ENCODE measurements around the gene DAAM1. TPM values are rescaled to one million over a fixed set of nuclear protein-coding genes. Genes with fewer than 3 reads are reported as not detected.

The DAAM1 gene
- total RNA-seq, 2 donors from 2014 or later: 11.1 to 13.9 TPM

DNA sequence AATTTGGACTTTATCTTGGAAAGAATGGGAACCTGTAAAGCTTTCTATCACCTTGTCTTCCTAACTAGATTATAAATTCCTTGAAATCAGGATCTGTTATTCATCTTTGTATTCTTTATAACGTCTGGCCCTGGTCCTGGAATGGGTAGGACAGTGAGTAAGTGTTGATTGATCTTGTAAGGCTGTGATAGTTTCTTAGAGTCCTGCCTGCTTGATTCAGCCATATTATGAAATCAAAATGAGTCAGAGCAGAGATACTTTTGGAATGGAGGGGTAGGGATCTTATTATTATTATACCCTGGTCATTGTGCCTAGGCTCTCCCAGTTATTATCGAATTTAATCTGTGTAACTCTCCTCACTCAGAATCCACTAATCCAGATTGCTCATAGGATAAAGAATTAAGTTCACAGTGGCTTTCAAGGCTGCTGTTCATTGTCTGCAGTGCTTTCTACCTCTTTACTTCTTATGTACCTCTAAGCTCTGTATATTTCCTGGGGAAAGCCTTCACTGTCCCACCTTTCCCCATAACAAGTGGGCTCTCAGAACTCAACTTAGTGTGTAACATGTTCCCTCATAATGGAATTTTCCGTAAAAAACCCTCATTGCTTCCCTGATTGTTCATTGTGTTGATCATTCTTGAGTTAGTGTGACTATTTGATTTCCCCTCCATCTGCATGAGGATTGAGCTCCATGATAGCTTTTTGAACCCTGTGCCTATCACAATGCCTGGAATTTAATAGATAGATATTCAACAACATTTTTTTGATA lies 93.3 kb downstream of the DAAM1 start:
- ATAC-seq (no peak), DNase-seq (ENCODE audit: low spot score in 2 of 2) (no peak)
- H3K27ac Mint-ChIP-seq: no peak overlapping the region
- peaks cover 24 to 31% of the 10 kb centered on the region in 2 donors for H3K36me3 Mint-ChIP-seq
- H3K9me3 Mint-ChIP-seq: peaks cover 17 to 22% of the 10 kb centered on the region in 2 donors

DNA sequence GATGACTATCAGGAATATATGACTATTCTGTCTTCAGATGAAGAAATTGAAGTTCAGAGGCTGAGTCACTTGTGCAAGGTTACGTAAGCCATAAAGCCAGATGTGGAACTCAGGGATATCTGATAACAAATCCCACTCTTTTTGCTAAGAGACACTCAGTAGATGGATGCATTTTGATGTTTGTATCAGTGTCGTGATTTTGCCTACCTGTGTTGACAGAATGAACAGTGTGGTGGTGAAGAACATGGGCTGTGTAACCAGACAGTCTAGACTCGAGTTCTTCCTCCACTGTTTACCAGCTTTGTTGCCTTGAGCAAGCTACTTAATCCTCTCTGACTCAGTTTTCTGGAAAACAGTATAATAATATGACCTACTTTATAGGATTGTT lies 93.9 kb downstream of the DAAM1 start:
- DNase-seq (ENCODE audit: low spot score in 2 of 2): no peak
- H3K36me3 Mint-ChIP-seq: peaks cover 24 to 31% of the 10 kb centered on the region in 2 donors
- no peak overlapping the region for H3K27ac Mint-ChIP-seq
- H3K9me3 Mint-ChIP-seq: peaks cover 17 to 22% of the 10 kb centered on the region in 2 donors
- ATAC-seq: no peak

DNA sequence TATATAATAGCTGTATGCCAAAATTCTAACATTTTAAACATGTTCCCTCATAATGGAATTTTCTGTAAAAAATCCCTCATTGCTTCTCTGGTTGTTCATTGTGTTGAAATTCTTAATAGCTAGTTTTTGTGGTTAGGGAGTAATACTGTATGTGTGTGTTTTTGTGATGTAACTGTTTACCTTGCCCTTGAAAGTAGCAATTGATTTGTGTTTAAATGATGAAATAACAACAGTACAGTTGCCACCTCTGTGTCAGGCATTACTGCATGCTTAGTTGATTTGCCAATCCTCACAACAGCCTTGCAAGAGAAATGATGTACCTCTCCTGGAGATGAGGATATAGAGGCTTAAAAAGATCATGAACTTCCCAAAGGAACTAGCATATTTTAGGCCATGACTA lies 94.9 kb downstream of the DAAM1 start:
- DNase-seq (ENCODE audit: low spot score in 2 of 2) (no peak), ATAC-seq (no peak)
- Mint-ChIP-seq H3K9me3 (peaks cover 17 to 27% of the 10 kb centered on the region in 2 donors), H3K27ac (no peak overlapping the region), H3K36me3 (peaks cover 25 to 31% of the 10 kb centered on the region in 2 donors)

DNA sequence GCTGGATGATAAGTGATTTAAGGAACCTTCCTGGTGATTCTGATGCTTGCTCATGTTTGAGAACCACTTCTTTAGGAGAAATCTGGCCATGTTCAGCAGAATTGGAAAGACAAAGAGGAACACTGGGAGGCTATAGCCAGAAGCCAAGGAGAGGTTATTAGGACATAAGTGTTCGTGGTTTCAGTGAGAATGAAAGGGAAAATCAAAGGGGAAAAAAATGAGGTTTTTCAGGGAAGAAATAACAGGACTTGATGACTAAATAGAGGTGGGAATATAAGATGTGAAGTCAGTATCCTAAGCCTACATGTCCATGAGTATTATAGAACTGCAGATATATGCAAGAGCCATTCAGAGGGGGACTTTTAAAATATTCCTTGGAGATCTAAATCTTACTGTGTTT lies 95.6 kb downstream of the DAAM1 start:
- H3K36me3 Mint-ChIP-seq: peaks cover 31% of the 10 kb centered on the region in 2 donors
- no peak for ATAC-seq
- H3K27ac Mint-ChIP-seq: no peak overlapping the region
- DNase-seq (ENCODE audit: low spot score in 2 of 2): no peak
- peaks cover 17 to 30% of the 10 kb centered on the region in 2 donors for H3K9me3 Mint-ChIP-seq

DNA sequence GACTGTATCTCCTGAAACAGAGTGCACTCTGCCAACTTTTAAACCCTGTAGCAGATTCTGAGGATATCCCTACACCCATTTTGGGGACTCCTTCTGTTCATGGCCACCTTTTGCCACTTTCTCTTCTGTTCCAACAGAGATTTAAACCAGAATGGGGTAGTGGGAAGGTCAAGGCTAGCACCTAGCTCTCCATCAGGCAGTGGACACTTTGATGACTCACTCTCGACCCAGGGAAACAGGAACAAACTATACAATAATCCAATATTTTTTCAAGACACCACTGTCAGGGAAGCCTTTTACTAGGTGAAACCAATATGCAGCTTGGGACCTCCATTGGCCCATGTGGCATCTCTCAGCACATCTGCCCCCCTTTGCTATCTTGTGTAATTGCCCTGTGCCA lies 103.6 kb downstream of the DAAM1 start:
- ATAC-seq (no peak), DNase-seq (ENCODE audit: low spot score in 2 of 2) (no peak)
- H3K9me3 Mint-ChIP-seq: peaks cover 0 to 9% of the 10 kb centered on the region in 2 donors
- peaks cover 6 to 26% of the 10 kb centered on the region in 2 donors for H3K36me3 Mint-ChIP-seq
- no peak overlapping the region for H3K27ac Mint-ChIP-seq

DNA sequence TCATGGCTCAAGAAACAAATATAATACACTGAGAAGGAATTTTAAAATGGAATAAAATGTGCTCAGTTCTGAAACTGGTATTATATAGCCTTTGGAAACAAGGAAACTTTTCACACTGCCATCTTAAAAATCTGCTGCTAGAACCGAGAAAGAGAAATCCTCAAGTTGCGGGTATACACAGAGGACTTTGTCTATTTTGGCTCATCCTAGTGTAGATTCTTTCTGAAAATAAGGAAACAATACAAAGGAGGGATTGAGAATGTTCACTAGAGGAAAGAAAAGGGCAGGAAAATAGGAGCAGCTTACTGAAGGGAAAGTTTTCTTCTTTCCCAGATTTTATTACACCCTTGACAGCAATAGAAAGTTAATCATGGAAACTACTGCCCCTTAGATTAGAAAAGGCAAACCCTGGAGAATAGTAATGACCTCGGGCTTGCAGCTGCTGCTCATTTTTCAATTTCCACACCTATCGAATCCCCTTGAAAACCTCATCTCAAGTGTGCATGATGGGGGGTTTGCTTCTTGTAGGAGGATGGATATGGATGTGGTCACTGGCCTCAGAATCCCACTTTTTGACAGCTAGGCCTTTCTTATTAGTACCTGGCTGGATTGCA lies 104.6 kb downstream of the DAAM1 start:
- no peak for DNase-seq (ENCODE audit: low spot score in 2 of 2)
- ATAC-seq: no peak
- Mint-ChIP-seq H3K27ac (no peak overlapping the region), H3K36me3 (peaks cover 6 to 26% of the 10 kb centered on the region in 2 donors), H3K9me3 (peaks cover 0 to 8% of the 10 kb centered on the region in 2 donors)

DNA sequence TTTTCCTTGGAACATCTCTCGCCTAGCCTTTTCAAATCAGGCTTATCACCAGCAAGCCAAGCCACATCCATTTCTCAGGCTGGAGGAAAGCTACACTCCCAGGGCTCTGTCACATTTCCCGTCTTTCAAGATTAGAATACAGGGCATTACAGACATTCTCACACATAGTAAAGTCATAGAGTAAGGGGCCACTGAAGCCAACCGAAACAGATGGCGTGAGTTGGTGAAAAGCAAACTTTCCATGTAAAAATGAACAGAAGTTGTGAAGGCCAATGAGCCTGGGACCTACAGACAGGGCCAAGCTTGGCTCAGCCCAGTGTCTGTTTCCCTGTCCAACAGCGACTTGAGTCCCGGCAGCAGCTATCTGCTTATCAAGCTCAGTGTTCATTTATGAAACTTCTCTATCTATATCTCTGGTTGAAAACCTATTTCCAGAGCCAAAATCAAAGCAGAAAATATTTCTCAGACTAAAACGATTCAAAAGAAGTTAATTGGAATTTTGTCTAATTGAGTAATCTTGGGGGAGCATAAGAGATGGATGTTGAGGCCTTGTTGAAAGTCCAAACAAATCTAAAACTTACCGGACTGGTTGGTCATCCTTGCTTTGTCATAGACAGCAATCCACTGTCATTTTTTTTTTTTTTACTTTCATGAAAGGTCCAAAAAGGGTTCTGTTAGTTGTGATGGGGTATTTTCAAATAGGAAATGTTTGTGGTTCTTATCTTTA lies 105.6 kb downstream of the DAAM1 start:
- Mint-ChIP-seq H3K9me3 (no peaks in the 10 kb centered on the region), H3K36me3 (peaks cover 0 to 26% of the 10 kb centered on the region in 2 donors), H3K27ac (no peak overlapping the region)
- no peak for ATAC-seq
- DNase-seq (ENCODE audit: low spot score in 2 of 2): no peak

DNA sequence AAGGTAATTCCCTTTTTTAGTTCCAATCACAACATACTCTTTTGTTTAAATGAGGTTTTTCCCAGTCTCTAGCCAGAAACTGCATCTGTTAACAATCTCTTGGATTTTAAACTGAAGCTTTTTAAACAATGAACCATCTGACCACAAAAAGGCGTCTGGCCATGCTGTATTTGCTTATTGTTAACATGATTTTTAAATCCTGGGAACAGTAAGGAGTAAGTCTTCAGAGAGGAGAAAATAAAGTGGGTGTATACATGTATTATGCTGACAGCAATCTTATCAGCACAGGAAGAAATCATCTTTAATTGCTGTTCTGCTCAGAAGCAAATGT lies 106.2 kb downstream of the DAAM1 start:
- Mint-ChIP-seq H3K36me3 (peaks cover 0 to 26% of the 10 kb centered on the region in 2 donors), H3K27ac (no peak overlapping the region), H3K9me3 (no peaks in the 10 kb centered on the region)
- DNase-seq (ENCODE audit: low spot score in 2 of 2): no peak
- ATAC-seq: no peak

DNA sequence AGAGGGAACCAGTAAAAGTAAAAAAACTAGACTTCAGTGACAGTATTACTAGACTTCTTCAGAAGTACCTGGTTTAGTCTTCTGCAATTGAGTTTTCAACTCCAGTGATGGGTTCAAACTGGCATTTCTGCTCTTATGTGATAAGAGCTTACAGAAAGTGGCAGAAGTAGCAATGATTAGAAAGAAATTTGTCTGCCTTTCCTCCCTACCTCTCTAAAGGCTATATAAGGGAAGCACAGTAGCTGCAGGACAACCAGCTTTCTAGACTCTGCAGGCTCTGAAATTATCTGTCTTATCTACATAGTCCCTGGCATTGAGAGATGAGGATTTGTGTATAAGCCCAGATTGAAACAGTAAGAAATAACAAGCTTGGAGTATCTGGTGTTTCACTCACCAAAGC lies 107.5 kb downstream of the DAAM1 start:
- Mint-ChIP-seq H3K9me3 (no peaks in the 10 kb centered on the region), H3K27ac (no peak overlapping the region), H3K36me3 (peaks cover 0 to 21% of the 10 kb centered on the region in 2 donors)
- DNase-seq (ENCODE audit: low spot score in 2 of 2) (no peak), ATAC-seq (no peak)

DNA sequence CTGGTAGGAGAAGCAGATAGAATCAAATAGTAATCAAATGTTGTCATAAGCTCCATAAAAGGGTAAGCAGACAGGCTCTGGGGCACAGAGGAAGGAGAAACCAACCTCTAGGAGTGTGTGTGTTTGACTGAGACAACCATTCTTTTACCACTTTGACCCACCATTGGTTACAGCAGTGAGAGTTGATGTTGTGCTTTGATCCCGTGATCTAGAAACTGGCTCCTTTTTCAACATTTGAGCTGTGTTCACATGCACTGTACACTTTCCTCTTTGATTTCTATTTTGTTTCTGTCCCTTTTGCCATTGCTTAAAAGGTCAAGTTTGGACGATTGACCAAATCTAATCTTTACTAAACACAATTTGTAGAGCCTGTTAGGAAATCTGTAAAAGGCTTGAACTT lies 108.0 kb downstream of the DAAM1 start:
- Mint-ChIP-seq H3K27ac (no peak overlapping the region), H3K36me3 (peaks cover 0 to 15% of the 10 kb centered on the region in 2 donors), H3K9me3 (no peaks in the 10 kb centered on the region)
- ATAC-seq (no peak), DNase-seq (ENCODE audit: low spot score in 2 of 2) (no peak)

DNA sequence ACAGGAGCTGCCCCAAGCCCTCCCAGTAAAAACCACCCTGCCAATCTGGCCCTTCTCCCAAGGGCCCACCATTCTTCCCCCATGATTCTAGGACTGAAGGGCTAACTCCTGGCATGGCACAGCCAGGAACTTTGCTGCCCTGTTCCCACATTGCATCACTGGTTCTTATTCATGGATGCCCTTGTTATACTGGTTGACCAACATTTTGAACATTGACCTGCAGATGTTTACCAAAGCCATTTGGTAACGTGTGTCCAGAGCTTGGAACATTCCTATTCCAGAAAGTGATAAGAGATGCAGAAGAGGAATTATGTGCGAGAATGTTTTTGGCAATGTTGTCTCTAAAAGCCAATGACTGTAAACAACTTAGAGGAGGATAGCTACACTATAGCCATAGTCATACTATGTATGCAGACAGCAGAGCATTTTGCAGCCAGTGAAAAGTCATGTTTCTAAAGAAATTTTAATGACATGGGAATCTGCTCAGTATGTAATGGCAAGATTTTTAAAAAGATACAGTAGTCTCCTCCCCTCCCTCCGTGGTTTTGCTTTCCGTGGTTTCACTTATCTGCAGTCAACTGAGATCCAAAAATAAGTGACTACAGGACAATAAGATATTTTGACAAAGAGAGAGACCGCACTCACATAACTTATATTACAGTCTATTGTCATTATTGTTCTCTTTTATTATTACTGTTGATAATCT lies 108.8 kb downstream of the DAAM1 start:
- peaks cover 0 to 8% of the 10 kb centered on the region in 2 donors for H3K36me3 Mint-ChIP-seq
- H3K27ac Mint-ChIP-seq: no peak overlapping the region
- DNase-seq (ENCODE audit: low spot score in 2 of 2) (no peak), ATAC-seq (no peak)
- H3K9me3 Mint-ChIP-seq: no peaks in the 10 kb centered on the region

DNA sequence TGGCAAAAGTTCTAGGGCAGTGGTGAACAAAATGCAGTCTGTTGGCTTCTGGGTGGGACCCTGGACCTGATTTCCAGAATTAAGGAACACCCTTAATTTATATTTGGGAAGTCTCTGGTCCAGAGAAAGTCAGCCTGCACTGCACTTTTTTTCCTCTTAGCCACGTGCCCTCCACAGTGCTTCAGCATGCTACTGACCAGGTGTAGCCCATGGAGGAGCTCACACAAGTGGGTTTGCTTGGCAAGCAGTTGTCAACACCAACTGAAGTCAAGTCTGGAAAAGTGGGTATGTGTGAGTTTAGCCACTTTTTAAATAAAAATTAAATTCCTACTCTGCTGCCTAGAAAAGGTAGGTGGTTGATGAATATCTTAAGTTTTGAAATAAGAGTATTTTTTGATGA lies 111.3 kb downstream of the DAAM1 start:
- Mint-ChIP-seq H3K27ac (no peak overlapping the region), H3K36me3 (no peaks in the 10 kb centered on the region), H3K9me3 (no peaks in the 10 kb centered on the region)
- ATAC-seq (no peak), DNase-seq (ENCODE audit: low spot score in 2 of 2) (no peak)

DNA sequence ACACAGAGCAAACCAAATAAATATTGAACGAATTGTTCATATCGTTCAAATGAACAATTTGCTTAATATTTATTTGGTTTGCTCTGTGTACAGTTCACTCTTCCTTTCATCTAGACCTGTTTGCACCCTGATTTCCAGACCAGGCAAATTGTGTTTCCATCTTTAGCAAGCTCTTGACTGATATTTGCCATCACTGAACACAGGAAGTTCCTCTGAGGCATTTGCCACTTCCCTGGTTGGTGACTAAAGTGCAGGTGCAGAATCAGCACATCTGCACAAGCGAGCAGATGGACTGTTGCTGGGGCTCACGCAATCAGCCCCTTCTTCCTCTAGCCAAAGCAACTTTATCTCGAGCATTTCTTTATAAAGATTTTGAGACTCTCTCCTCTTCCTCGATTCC lies 112.9 kb downstream of the DAAM1 start:
- DNase-seq (ENCODE audit: low spot score in 2 of 2) (peak in 1 of 2 donors; percentile 3), ATAC-seq (peak in 1 of 2 donors; percentile 70)
- Mint-ChIP-seq H3K27ac (no peak overlapping the region), H3K36me3 (no peaks in the 10 kb centered on the region), H3K9me3 (no peaks in the 10 kb centered on the region)

DNA sequence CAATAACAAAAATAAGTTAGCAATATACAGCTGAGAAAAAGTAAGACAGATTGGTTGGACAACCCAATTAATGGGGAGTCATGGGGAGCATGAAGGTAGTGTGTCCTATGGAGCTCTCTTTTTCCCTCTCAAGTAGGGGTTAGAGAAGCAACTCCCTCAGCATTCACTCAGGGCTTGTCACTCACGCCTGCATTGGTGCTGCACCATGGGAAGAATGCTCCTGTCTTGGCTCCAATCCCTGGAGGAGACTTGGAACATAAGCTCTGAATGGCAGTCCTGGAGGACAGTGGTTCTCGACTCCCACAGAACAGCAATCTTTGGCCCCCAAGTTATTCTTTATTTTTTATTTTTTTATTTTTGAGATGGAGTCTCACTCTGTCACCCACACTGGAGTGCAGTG lies 113.8 kb downstream of the DAAM1 start:
- H3K9me3 Mint-ChIP-seq: no peaks in the 10 kb centered on the region
- H3K36me3 Mint-ChIP-seq: no peaks in the 10 kb centered on the region
- ATAC-seq (no peak), DNase-seq (ENCODE audit: low spot score in 2 of 2) (no peak)
- H3K27ac Mint-ChIP-seq: no peak overlapping the region

DNA sequence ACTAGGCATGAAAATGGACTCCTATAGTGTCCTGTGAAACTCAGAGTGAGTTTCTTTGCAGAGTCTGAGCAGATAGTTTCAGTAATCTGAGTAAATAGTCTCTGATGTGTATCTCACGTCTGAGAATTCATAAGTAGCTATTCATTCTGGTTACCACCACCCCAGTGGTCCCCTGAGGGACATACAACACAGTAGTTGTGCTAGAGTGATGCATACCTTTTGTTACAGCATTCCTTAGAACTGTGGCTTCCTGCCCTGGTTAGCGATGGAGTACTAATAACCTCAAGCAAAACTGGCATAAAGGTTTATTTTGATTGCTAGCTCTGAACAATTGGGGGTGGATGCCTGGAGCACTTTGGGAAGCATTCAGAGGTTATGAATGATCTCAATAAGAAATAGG lies 114.7 kb downstream of the DAAM1 start:
- Mint-ChIP-seq H3K36me3 (no peaks in the 10 kb centered on the region), H3K27ac (no peak overlapping the region), H3K9me3 (no peaks in the 10 kb centered on the region)
- ATAC-seq (no peak), DNase-seq (ENCODE audit: low spot score in 2 of 2) (no peak)

DNA sequence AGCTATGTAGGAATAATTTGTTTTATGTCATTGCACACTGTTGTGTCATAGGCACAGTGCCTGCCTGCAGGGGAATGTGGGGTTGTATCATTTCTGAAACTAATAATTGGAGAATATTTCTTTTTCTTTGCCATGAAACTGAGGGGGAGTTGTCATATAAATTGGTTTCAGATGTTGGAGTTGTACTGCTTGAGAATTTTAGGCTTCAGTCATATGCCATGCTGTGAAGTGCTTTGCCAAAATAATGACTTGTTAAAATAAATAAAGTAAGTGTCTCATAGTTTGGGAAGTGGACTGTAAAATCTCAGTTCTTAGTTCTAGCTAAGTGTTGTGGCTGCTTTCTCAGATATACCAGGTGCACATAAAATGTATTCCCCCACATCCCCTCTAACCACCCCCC lies 116.8 kb downstream of the DAAM1 start:
- ATAC-seq (no peak), DNase-seq (ENCODE audit: low spot score in 2 of 2) (no peak)
- no peaks in the 10 kb centered on the region for H3K36me3 Mint-ChIP-seq
- H3K27ac Mint-ChIP-seq: no peak overlapping the region
- no peaks in the 10 kb centered on the region for H3K9me3 Mint-ChIP-seq

Data from activated naive CD4-positive, alpha-beta T cell treated with anti-CD3 and anti-CD28 coated beads, Interleukin-2, amount 50 U/mL, for 72 hours (primary cell).